ENCODE data around the gene RHPN2.

GRCh38 chr19:32935629-32936028, 129.1 kb downstream of the RHPN2 start:
- TF ChIP-seq ARNTL (CRISPR knock-in tag; IDR thresholded peaks at IDR 0.05; ENCODE audit: borderline replicate concordance, low read depth): no peak
- TF ChIP-seq RARB (CRISPR knock-in tag; IDR thresholded peaks at IDR 0.05): no peak
- no peak for TF ChIP-seq CREB5 (CRISPR knock-in tag; IDR thresholded peaks at IDR 0.05; ENCODE audit: low read depth)
- TF ChIP-seq ZFP3 (CRISPR knock-in tag; IDR thresholded peaks at IDR 0.05): no peak
- TF ChIP-seq OSR1 (CRISPR knock-in tag; IDR thresholded peaks at IDR 0.05): no peak
- TF ChIP-seq ZFP30 (CRISPR knock-in tag; IDR thresholded peaks at IDR 0.05): no peak
- TF ChIP-seq ZNF565 (CRISPR knock-in tag; conservative IDR thresholded peaks at IDR 0.05; ENCODE audit: low read depth): no peak
- no peak for TF ChIP-seq ESRRG (CRISPR knock-in tag; IDR thresholded peaks at IDR 0.05)

Measured in SK-N-SH treated with all-trans-retinoic acid at 6 μM for 48 hours (cell line).